Activated naive CD8-positive, alpha-beta T cell treated with anti-CD3 and anti-CD28 coated beads, Interleukin-2, amount 10 ng/mL, durations not matched to agents 7 days and 5 days (primary cell): ENCODE measurements around the gene RAPH1. TPM values are rescaled to one million over a fixed set of nuclear protein-coding genes. Genes with fewer than 3 reads are reported as not detected.

Source experiments
- ATAC-seq: fragments of 150-1000 bp; cut with Tn5 transposase; one replicate; pipeline ENCODE4 v1.10.0; 2021; ENCODE audit warnings: low read depth, moderate library complexity
- POLR2A ChIA-PET: fragments of 350-600 bp; sonication (Branson Sonifier 250); formaldehyde crosslinking; loops from one replicate; lab custom pipeline; 2021; ENCODE audit warnings: antibody characterized with exemption; lab: Charles Lee
- DNase-seq: peaks from one replicate; pipeline ENCODE4 v3.0.0; 2021
- H3K27ac Mint-ChIP-seq: one replicate; pipeline ENCODE4 v1.8.0; 2022; ENCODE audit warnings: mild to moderate bottlenecking, mixed read lengths
- H3K27me3 Mint-ChIP-seq: one replicate; pipeline ENCODE4 v1.8.0; 2022; ENCODE audit warnings: mild to moderate bottlenecking, moderate library complexity, mixed read lengths
- H3K36me3 Mint-ChIP-seq: one replicate; pipeline ENCODE4 v1.8.0; 2021; ENCODE audit warnings: mild to moderate bottlenecking, mixed read lengths
- H3K4me1 Mint-ChIP-seq: one replicate; pipeline ENCODE4 v1.8.0; 2021; ENCODE audit warnings: mixed read lengths
- H3K4me3 Mint-ChIP-seq: one replicate; pipeline ENCODE4 v1.8.0; 2022; ENCODE audit warnings: mild to moderate bottlenecking, moderate library complexity, mixed read lengths
- H3K9me3 Mint-ChIP-seq: one replicate; pipeline ENCODE4 v1.8.0; 2021; ENCODE audit warnings: mixed read lengths
- total RNA-seq, 2 experiments: library from RNA; stranded (reverse); gene quantifications; one replicate each; pipeline ENCODE4 v1.2.3, GENCODE V29; 2021

Gene RAPH1
- under 1 TPM; 0.58 to 0.74 TPM for total RNA-seq

- POLR2A ChIA-PET, result no interaction called here
- Mint-ChIP-seq H3K27me3 (peaks cover 76% of the 10 kb centered on the region), H3K9me3 (peaks cover 13% of the 10 kb centered on the region), H3K27ac (no peak within 1 kb of the TSS), H3K4me1 (peaks cover 15% of the 10 kb centered on the region), H3K4me3 (peak within 1 kb of the TSS; percentile 84), H3K36me3 (peaks cover 7% of the 10 kb centered on the region)
- DNase-seq, result peak; percentile 70
- peak; percentile 70 for ATAC-seq
Observed at GRCh38 chr2:203535078-203535783, at the start of gene RAPH1. RAPH1 (minus strand) TSS chr2:203535301; CDS start chr2:203495353, 39,948 bp downstream.

DNA sequence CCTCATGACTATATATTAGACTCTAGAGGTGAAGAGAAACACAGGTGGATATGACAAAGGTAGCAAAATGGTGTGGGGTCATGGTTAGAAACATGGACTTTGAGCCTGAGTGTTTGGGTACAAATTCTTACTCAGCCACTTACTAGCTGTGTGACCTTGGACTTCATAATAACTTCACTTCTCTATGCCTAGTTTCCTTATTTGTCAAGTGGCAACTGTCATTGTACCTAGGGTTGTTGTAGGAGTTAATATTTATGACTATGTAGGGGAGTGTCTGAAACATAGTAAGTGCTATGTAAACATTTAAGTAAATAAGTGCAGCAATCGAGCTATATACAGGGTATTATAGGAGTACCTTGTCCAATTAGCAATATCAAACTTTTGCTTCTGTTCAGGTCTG, 49.7 kb upstream of the RAPH1 start:
- no peak overlapping the region for H3K27ac Mint-ChIP-seq
- H3K27me3 Mint-ChIP-seq, result peaks cover 19% of the 10 kb centered on the region
- DNase-seq, result no peak
- peaks cover 11% of the 10 kb centered on the region for H3K4me1 Mint-ChIP-seq
- no peaks in the 10 kb centered on the region for H3K9me3 Mint-ChIP-seq
- POLR2A ChIA-PET, result no interaction called here
- H3K36me3 Mint-ChIP-seq, result no peaks in the 10 kb centered on the region
- H3K4me3 Mint-ChIP-seq, result no peak overlapping the region
- ATAC-seq, result no peak

DNA sequence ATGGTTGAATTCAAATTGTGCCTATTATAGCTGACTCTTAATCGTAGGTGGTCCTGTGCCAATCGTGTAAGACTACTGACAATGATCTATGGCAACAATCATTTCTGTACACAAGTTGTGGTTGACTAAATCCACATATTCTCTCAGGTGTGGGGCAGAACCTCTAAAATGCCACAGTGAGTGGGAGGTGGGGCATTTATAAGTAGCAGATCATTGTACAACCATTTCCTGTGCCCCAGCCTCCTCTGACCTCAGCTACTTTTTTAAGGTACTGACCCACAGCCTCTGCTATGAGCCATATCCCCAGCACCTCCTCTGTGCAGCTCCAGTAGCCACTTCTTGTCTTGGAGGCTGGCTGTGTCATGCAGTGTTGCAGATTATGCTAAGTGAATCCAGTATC, 48.6 kb upstream of the RAPH1 start:
- POLR2A ChIA-PET, result no interaction called here
- no peaks in the 10 kb centered on the region for H3K9me3 Mint-ChIP-seq
- peak; percentile 53 for ATAC-seq

GRCh38 chr2:203583084-203583695, 48.1 kb upstream of the RAPH1 start:
- peaks cover 21% of the 10 kb centered on the region for H3K27me3 Mint-ChIP-seq
- POLR2A ChIA-PET, result no interaction called here

More for the DNA sequence above, 48.6 kb upstream of the RAPH1 start:
- H3K36me3 Mint-ChIP-seq, result no peaks in the 10 kb centered on the region
- no peak overlapping the region for H3K4me3 Mint-ChIP-seq
- no peak overlapping the region for H3K27ac Mint-ChIP-seq
- H3K27me3 Mint-ChIP-seq, result peaks cover 19% of the 10 kb centered on the region
- H3K4me1 Mint-ChIP-seq, result peaks cover 21% of the 10 kb centered on the region
- DNase-seq, result no peak

GRCh38 chr2:203582468-203582867, 47.4 kb upstream of the RAPH1 start:
- Mint-ChIP-seq H3K4me3 (no peak overlapping the region), H3K36me3 (no peaks in the 10 kb centered on the region), H3K9me3 (no peaks in the 10 kb centered on the region), H3K27me3 (peaks cover 23% of the 10 kb centered on the region), H3K4me1 (peaks cover 22% of the 10 kb centered on the region), H3K27ac (no peak overlapping the region)
- no peak for ATAC-seq
- POLR2A ChIA-PET, result no interaction called here
- DNase-seq, result no peak

More at GRCh38 chr2:203583084-203583695, 48.1 kb upstream of the RAPH1 start:
- Mint-ChIP-seq H3K4me3 (no peak overlapping the region), H3K4me1 (peaks cover 22% of the 10 kb centered on the region), H3K36me3 (no peaks in the 10 kb centered on the region), H3K9me3 (no peaks in the 10 kb centered on the region), H3K27ac (no peak overlapping the region)
- no peak for ATAC-seq
- no peak for DNase-seq

DNA sequence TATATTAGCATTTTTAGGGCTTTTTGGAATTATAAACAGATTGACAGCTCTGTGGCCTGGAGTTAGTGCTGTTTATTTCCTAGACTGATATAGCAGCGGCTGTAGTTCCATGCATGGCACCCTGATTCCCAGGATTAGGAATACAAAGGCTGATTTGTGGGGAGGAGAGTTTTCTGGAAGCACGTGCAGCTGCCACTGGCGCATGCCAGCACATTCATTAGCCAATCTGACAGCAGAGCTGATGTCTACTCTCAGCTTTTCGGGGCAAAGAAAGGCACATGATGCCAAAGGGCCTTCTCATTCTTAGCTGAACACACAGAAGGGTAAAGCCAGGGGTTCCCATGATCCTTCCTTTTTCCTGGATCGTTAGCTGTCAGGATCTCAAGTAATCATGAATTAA, 45.7 kb upstream of the RAPH1 start:
- H3K36me3 Mint-ChIP-seq, result no peaks in the 10 kb centered on the region
- POLR2A ChIA-PET, result no interaction called here
- H3K4me3 Mint-ChIP-seq, result no peak overlapping the region
- peaks cover 4% of the 10 kb centered on the region for H3K9me3 Mint-ChIP-seq
- peaks cover 24% of the 10 kb centered on the region for H3K27me3 Mint-ChIP-seq
- ATAC-seq (no peak), DNase-seq (no peak)
- peaks cover 22% of the 10 kb centered on the region for H3K4me1 Mint-ChIP-seq
- H3K27ac Mint-ChIP-seq, result no peak overlapping the region

DNA sequence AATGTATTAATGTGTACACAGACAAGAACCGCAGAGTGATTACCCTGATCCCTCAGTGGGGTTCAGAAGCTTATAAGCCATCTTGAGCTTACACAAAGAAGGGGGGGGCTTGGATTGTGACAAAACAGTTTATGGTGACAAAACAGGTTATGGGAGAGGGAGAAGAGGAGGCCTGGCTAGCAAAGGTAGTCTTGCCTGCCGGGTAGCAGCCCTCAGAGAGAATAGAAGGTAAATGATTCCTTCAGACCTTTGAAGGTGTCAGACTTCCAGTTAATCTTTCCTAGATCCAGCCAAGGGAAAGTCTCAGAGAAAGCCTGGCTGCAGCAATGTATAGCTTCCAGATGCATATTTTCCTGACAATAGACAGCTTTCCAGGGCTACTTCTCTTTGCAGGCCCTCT, 44.6 kb upstream of the RAPH1 start:
- H3K27ac Mint-ChIP-seq, result no peak overlapping the region
- no peak overlapping the region for H3K4me3 Mint-ChIP-seq
- POLR2A ChIA-PET, result no interaction called here
- H3K36me3 Mint-ChIP-seq, result no peaks in the 10 kb centered on the region
- ATAC-seq (no peak), DNase-seq (no peak)
- H3K9me3 Mint-ChIP-seq, result peaks cover 4% of the 10 kb centered on the region
- peaks cover 22% of the 10 kb centered on the region for H3K4me1 Mint-ChIP-seq
- peaks cover 29% of the 10 kb centered on the region for H3K27me3 Mint-ChIP-seq

DNA sequence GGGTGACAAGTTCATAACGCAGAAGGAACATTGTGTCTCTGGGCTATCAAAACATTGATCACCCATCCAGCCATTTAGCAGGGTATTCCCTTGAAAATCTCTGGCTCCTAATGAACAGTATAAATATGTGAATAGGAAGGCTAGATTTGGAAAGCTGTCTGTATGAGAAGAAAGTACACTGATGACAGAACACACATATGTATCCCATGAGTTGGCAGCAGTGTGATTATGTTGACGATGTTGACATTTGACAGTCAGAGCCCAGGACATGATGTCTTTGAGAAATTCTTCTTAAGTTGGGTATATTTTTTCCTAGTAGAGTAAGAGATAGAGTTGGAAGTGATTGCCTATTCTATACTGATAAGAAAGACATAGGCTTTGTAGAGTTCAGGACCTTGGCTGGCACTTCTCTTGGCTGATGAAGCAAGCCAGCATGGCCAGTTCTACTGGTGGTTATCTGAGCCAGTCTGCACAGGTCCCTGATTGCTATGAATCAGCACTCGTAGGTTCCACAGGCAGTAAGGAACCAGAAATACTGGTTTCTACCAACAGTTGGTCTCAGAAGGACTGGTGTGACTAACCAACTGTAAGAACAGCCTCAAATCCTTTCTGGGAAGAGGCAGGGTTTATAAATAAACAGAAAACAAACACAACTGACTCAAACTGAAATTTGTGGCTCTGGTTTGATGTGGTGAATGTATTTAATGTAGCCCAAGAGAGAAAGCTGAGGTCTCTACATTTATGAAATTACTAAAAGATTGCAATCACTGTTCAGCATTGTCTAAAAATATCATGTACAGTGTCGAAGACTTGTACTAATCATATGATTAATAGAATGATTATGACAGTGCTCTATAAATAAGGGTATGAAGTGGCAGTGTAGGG, 43.9 kb upstream of the RAPH1 start:
- Mint-ChIP-seq H3K4me3 (no peak overlapping the region), H3K27me3 (peaks cover 26% of the 10 kb centered on the region), H3K9me3 (peaks cover 4% of the 10 kb centered on the region), H3K4me1 (peaks cover 20% of the 10 kb centered on the region), H3K27ac (no peak overlapping the region), H3K36me3 (no peaks in the 10 kb centered on the region)
- DNase-seq, result no peak
- POLR2A ChIA-PET, result no interaction called here
- ATAC-seq, result peak; percentile 83

DNA sequence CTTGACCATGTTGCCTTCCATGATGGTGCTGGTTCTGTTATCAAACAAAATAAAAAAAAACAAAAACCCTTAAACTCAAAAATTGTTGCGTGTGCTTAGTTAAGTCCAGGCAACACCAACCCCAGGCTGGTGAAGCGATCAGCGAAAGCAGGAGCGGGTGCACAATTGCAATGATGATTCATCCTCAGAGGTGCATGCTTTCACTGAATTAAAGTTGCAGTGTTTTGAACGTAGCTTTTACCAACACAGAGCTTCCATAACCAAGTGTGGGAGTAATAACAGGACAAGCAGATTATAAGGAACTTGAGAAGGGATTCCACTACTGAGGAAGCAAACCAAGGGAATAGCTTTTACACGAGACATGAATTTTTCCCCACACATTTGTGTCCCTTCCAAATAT, 39.7 kb upstream of the RAPH1 start:
- H3K4me1 Mint-ChIP-seq, result peaks cover 11% of the 10 kb centered on the region
- no peak overlapping the region for H3K27ac Mint-ChIP-seq
- ATAC-seq (no peak), DNase-seq (no peak)
- H3K36me3 Mint-ChIP-seq, result no peaks in the 10 kb centered on the region
- H3K9me3 Mint-ChIP-seq, result peaks cover 4% of the 10 kb centered on the region
- POLR2A ChIA-PET, result no interaction called here
- peaks cover 12% of the 10 kb centered on the region for H3K27me3 Mint-ChIP-seq
- H3K4me3 Mint-ChIP-seq, result no peak overlapping the region

- Mint-ChIP-seq H3K36me3 (peaks cover 1% of the 10 kb centered on the region), H3K4me3 (no peak overlapping the region), H3K27ac (no peak overlapping the region), H3K4me1 (peaks cover 3% of the 10 kb centered on the region), H3K27me3 (peaks cover 10% of the 10 kb centered on the region), H3K9me3 (peaks cover 4% of the 10 kb centered on the region)
- DNase-seq (no peak), ATAC-seq (no peak)
- POLR2A ChIA-PET, result no interaction called here
Observed at GRCh38 chr2:203572316-203572715, 37.2 kb upstream of the RAPH1 start.

DNA sequence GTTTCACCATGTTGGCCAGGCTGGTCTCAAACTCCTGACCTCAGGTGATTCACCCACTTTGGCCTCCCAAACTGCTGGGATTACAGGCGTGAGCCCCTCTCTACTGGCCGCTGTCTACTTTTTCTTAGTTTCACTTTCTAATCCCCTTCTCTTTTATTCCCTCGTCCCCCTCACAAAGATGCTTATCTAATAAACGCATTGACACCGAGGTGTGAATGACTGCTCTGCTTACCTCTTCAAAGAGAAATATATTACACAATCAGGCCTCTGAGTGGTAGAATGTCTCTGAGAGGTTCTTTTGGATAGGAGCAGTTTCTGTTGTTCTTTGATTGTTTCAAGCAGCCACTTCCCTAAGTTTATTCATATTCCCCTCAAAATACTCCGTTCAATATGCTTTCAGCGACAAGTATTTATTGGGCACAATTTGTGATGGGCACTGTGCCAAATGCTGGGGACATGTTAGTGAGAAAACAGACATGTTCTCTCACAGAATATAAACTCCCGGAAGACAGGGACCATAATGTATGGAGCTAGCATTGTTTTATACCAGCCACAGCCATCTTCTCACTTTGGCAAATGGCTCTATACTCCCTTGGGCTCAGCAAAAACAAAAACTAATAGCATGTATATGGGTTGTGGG, 34.7 kb upstream of the RAPH1 start:
- no peak overlapping the region for H3K27ac Mint-ChIP-seq
- POLR2A ChIA-PET, result no interaction called here
- peaks cover 3% of the 10 kb centered on the region for H3K4me1 Mint-ChIP-seq
- no peak for DNase-seq
- no peaks in the 10 kb centered on the region for H3K9me3 Mint-ChIP-seq
- peaks cover 1% of the 10 kb centered on the region for H3K36me3 Mint-ChIP-seq
- no peak for ATAC-seq
- no peak overlapping the region for H3K4me3 Mint-ChIP-seq
- peaks cover 4% of the 10 kb centered on the region for H3K27me3 Mint-ChIP-seq

- Mint-ChIP-seq H3K27ac (no peak overlapping the region), H3K4me3 (no peak overlapping the region), H3K36me3 (peaks cover 1% of the 10 kb centered on the region), H3K27me3 (peaks cover 11% of the 10 kb centered on the region), H3K4me1 (peaks cover 3% of the 10 kb centered on the region), H3K9me3 (no peaks in the 10 kb centered on the region)
- DNase-seq (no peak), ATAC-seq (no peak)
- POLR2A ChIA-PET, result no interaction called here
Observed at GRCh38 chr2:203567691-203568090, 32.6 kb upstream of the RAPH1 start.

DNA sequence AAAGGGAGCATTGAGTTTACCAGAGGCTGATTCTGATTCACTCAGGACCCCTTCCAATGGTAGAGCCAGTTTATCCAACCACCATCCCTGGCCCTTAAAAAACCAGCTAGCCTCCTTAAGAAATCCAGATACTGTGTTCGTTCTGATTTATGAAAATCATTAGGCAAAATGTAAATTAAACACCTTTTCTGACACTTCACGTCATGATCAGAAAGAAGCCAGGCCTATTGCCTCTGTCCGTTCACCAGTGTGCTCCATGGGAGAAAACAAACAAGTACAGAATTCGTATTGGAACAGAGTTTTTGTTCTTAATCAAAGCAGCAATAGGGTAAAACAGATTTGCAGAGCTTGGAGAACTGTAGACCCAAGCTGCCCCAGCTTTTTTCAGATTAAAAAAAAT, 31.1 kb upstream of the RAPH1 start:
- POLR2A ChIA-PET, result no interaction called here
- Mint-ChIP-seq H3K9me3 (no peaks in the 10 kb centered on the region), H3K27me3 (peaks cover 14% of the 10 kb centered on the region), H3K36me3 (peaks cover 1% of the 10 kb centered on the region), H3K4me3 (no peak overlapping the region), H3K27ac (no peak overlapping the region), H3K4me1 (peaks cover 3% of the 10 kb centered on the region)
- ATAC-seq (no peak), DNase-seq (no peak)
